Epithelial cell of esophagus (primary cell): ENCODE measurements around the gene LAGE3.

Source experiments
- DNase-seq: peaks from one replicate; pipeline ENCODE4 v3.0.0; 2010; ENCODE audit warnings: low read depth
- H3K4me3 ChIP-seq: 2 replicates; pipeline ENCODE4 v1.5.1; 2011; ENCODE audit warnings: mild to moderate bottlenecking, low read length, control low read depth
- TF ChIP-seq, protein P1 (sequence below): IDR thresholded peaks from 2 replicates; pipeline ENCODE4 v1.5.1; 2011; ENCODE audit warnings: low read depth, mild to moderate bottlenecking, low read length, control low read depth, inconsistent platforms; ENCODE audit not compliant: insufficient read depth; ENCODE audit errors: missing control alignments

LAGE3 gene

DNA sequence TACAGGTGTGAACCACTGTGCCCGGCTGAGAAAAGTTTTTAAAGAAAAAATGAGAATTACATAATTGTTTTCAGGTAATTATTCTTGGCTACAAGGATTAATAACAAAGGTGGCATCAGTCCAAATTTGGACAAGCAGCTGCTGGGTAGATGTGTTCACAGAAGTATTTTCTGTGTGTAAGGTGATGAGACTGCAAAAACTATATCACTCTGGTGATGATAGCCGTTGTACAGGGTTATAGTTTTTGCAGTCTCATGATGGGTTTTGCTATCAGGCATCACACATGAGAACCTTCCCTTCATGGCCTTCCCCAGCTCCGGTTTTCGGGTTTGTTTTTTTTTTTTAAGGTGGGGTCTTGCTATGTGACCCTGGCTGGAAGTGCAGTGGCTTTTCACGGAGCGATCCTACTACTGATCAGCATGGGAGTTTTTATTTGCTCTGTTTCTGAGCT lies 16.4 kb upstream of the LAGE3 start:
- DNase-seq: no peak
- TF ChIP-seq, protein P1, sequence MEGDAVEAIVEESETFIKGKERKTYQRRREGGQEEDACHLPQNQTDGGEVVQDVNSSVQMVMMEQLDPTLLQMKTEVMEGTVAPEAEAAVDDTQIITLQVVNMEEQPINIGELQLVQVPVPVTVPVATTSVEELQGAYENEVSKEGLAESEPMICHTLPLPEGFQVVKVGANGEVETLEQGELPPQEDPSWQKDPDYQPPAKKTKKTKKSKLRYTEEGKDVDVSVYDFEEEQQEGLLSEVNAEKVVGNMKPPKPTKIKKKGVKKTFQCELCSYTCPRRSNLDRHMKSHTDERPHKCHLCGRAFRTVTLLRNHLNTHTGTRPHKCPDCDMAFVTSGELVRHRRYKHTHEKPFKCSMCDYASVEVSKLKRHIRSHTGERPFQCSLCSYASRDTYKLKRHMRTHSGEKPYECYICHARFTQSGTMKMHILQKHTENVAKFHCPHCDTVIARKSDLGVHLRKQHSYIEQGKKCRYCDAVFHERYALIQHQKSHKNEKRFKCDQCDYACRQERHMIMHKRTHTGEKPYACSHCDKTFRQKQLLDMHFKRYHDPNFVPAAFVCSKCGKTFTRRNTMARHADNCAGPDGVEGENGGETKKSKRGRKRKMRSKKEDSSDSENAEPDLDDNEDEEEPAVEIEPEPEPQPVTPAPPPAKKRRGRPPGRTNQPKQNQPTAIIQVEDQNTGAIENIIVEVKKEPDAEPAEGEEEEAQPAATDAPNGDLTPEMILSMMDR: no peak
- H3K4me3 ChIP-seq: no peak overlapping the region

DNA sequence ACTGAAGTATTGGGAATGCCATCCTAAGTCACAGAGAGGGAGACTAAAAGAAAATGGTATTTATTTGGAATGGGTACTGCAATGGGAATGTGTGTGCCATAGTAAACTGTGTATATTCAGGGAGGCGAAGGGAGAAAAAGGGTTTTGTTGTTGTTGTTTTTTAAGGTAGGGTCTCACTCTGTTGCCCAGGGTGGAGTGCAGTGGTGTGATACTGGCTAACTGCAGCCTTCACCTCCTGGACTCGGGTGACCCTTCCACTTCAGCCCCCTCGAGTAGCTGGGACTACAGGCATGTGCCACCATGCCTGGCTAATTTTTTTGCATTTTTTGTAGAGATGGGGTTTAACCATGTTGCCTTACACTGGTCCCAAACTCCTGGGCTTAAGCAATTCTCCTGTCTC lies 15.6 kb upstream of the LAGE3 start:
- no peak overlapping the region for H3K4me3 ChIP-seq
- no peak for DNase-seq
- TF ChIP-seq, protein P1: no peak

DNA sequence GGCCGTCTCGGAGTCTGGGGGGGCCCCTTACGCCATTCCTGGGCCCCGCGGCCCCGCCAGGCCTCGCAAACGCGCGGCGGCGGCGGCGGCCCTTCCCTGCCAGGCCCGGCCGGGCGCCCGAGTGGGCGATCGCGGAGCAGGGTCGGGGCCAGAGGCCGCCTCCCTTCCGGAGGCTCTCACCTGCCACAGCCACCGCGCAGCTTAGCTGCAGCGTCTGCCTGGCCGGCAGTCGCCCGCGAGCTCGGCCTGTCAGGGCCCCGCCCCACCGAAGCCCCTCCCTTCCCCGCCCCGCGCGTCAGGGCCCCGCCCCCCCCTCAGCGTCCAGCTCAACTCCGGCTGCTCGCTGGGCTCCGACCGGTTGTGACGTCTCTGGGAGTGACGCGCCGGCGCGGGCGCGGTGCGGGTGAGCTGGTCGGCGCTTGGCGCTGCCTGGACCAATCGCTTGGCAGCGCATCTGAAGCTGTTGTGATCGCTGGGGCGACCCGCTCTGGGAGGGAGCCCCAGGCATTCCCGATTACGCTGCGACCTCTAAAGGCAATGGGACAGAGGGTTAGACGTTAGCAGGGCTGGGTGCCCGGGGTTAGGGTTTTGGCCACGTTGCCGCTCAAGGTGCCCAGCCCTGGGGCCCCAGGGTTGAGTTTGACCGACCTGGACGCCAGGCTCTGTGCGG lies 11.5 kb upstream of the LAGE3 start, which contains the start of gene SLC10A3:
Gene SLC10A3 (minus strand): TSS at position 216 of the 670 bp plus-strand sequence. CDS start 1,689 bp downstream, outside the sequence.
- TF ChIP-seq, protein P1: no peak
- peak; percentile 93 for DNase-seq
- H3K4me3 ChIP-seq: peak within 1 kb of the TSS; percentile 69

DNA sequence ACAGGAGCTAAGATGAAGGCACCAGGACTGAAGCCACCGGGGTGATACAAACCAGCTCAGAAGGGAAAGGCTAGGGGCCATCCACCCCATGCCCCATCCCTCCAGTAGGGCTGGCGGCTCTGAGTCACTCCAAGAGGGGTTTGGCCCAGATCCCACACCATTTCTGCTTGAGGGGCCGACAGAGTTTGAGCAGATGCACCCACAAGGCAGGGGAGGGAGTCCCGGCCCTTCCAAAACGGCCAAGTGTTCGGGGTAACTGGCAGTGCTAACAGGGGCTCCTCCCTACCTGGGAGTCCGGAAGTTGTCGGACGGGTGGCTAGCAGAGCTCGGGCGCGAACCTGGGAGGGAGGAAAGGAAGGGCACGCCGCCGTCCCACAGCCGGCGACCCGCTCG lies 10.9 kb upstream of the LAGE3 start:
- peak overlapping the region; percentile 60 for H3K4me3 ChIP-seq
- peak; percentile 18 for DNase-seq
- TF ChIP-seq, protein P1: no peak

DNA sequence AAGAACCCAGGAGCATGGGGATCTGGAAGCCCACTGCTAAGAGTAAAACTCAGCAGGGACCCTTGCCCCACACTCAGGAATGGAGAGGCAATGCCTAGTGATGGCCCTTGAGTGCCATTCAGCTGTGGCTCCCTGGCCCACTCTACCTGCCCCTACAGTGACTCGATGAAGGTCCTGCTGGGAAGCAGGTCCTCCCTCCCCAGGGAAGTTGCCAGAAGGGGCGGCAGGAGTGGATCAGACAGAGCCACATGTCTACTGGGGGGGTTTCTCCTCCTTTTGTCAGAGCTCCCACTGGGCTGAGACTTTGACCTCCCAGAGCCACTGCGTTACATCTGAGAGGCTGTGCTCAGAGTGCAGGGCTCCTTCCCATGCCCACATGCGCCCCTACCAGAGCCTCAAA lies 10.1 kb upstream of the LAGE3 start:
- H3K4me3 ChIP-seq: peak overlapping the region; percentile 60
- TF ChIP-seq, protein P1: no peak
- no peak for DNase-seq

DNA sequence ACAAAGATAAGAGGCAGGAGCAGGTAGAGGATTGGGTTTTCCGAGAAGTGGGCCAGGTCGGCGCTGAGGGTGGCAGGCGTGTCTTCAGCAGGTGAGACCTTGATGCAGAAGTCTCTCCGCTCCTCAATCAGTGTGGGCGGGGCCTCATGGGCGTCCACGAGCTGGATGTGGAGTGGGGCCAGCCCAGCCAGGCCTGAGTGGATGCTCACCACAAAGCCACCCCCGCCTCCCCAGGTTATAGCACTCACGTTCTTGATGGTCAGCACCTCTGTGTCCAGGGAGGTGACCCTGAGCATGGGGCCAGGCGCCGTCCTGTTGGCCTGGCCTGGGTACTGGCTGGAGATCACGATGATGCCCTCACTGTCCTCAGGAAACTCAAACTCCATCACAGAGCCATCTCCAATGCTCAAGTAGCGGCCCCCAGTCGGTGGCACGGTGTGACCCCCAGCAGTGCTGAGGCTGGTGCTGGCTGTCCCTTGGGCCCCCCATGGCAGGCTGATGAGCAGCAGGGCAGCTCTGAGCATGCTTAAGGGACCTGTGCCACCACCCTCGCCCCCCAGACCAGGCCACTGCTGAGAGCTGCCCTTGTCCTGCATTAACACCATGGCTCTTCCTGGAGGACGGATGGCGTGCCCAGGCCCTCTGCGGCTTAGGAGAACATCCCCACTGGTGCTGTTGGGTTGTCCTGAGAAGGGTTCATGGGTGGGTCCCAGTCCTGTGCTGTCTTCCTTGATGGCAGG lies 9.4 kb upstream of the LAGE3 start:
- TF ChIP-seq, protein P1: no peak
- DNase-seq: no peak
- H3K4me3 ChIP-seq: no peak overlapping the region
